OCI-LY3 (cell line): Measurements from ENCODE around the gene PEX10.

ENCODE experiments used
- H2AFZ ChIP-seq: fragments of 200-600, 300-600 bp; shearing (Covaris generic); 2 replicates; pipeline ENCODE4 v1.6.0; 2014; ENCODE audit warnings: antibody characterized with exemption, low read depth, low read length
- H3K27ac ChIP-seq: fragments of 200-600, 300-600 bp; sonication (generic); 2 replicates; pipeline ENCODE4 v1.5.1; 2014; ENCODE audit warnings: mild to moderate bottlenecking, low read length, moderate library complexity, mixed read lengths
- H3K27me3 ChIP-seq: fragments of 200-600, 300-600 bp; sonication (generic); 2 replicates; pipeline ENCODE4 v1.6.1; 2014; ENCODE audit warnings: low read depth, low read length, mixed read lengths
- H3K36me3 ChIP-seq: fragments of 200-600, 300-600 bp; sonication (generic); replicated peaks from 2 replicates; pipeline ENCODE3; 2014; ENCODE audit warnings: low read depth, low read length, mixed read lengths
- H3K4me1 ChIP-seq: fragments of 300-600, 200-600 bp; sonication (generic); 2 replicates; pipeline ENCODE4 v1.6.1; 2014; ENCODE audit warnings: low read length, mixed read lengths
- H3K4me2 ChIP-seq: fragments of 200-600, 300-600 bp; sonication (generic); 2 replicates; pipeline ENCODE4 v1.6.1; 2014; ENCODE audit warnings: low read length, mixed read lengths
- H3K4me3 ChIP-seq: fragments of 300-600, 200-600 bp; sonication (generic); 2 replicates; pipeline ENCODE4 v1.5.1; 2014; ENCODE audit warnings: antibody characterized with exemption, mild to moderate bottlenecking, low read length, moderate library complexity
- H3K79me2 ChIP-seq: fragments of 300-600, 200-600 bp; shearing (Covaris generic); 2 replicates; pipeline ENCODE4 v1.6.1; 2014; ENCODE audit warnings: mild to moderate bottlenecking, low read length, mixed read lengths
- H3K9ac ChIP-seq: fragments of 300-600, 200-600 bp; shearing (Covaris generic); 2 replicates; pipeline ENCODE4 v1.6.0; 2014; ENCODE audit warnings: mild to moderate bottlenecking, low read length, moderate library complexity
- H3K9me3 ChIP-seq: fragments of 200-600, 300-600 bp; shearing (Covaris generic); 2 replicates; pipeline ENCODE4 v1.6.1; 2014; ENCODE audit warnings: low read length, mixed read lengths; ENCODE audit not compliant: insufficient read depth
- H4K20me1 ChIP-seq: fragments of 200-600, 300-600 bp; sonication (generic); 2 replicates; pipeline ENCODE4 v1.6.1; 2016; ENCODE audit warnings: low read length, mixed read lengths; ENCODE audit not compliant: insufficient read depth
- CTCF ChIP-seq: fragments of 200-600, 300-600 bp; sonication (generic); IDR thresholded peaks from 2 replicates; pipeline ENCODE4 v1.5.1; 2014; ENCODE audit warnings: antibody characterized with exemption, low read length, low read depth
- EZH2phosphoT487 ChIP-seq: fragments of 200-600 bp; shearing (Covaris generic); IDR thresholded peaks from 2 replicates; pipeline ENCODE4 v1.6.1; 2018; ENCODE audit warnings: antibody characterized with exemption, mixed run types, low read depth

The PEX10 gene

GRCh38 chr1:2435091-2435490 lies 22.7 kb upstream of the PEX10 start:
- no peak overlapping the region for H2AFZ ChIP-seq
- no peak overlapping the region for H3K4me2 ChIP-seq

GRCh38 chr1:2433936-2434655 lies 21.7 kb upstream of the PEX10 start:
- Histone ChIP-seq H3K9ac (no peak overlapping the region), H3K9me3 (no peaks in the 10 kb centered on the region), H3K4me3 (no peak overlapping the region), H3K79me2 (no peaks in the 10 kb centered on the region), H3K27me3 (no peaks in the 10 kb centered on the region), H3K27ac (no peak overlapping the region), H3K4me1 (peaks cover 6% of the 10 kb centered on the region; the same call in 1 of the 2 replicates), H2AFZ (no peak overlapping the region), H3K4me2 (no peak overlapping the region), H4K20me1 (no peaks in the 10 kb centered on the region), H3K36me3 (no peaks in the 10 kb centered on the region)
- no peak for TF ChIP-seq EZH2phosphoT487
- TF ChIP-seq CTCF: no peak

More at GRCh38 chr1:2435091-2435490, 22.7 kb upstream of the PEX10 start:
- Histone ChIP-seq H3K27me3 (no peaks in the 10 kb centered on the region), H3K4me1 (peaks cover 15% of the 10 kb centered on the region), H3K36me3 (no peaks in the 10 kb centered on the region), H4K20me1 (no peaks in the 10 kb centered on the region), H3K9me3 (no peaks in the 10 kb centered on the region), H3K27ac (no peak overlapping the region), H3K79me2 (no peaks in the 10 kb centered on the region), H3K9ac (no peak overlapping the region), H3K4me3 (no peak overlapping the region)
- no peak for TF ChIP-seq EZH2phosphoT487
- TF ChIP-seq CTCF: no peak

GRCh38 chr1:2433196-2433595 lies 20.8 kb upstream of the PEX10 start:
- TF ChIP-seq CTCF (no peak), EZH2phosphoT487 (no peak)
- no peak overlapping the region for H3K4me2 ChIP-seq
- H3K36me3 ChIP-seq: no peaks in the 10 kb centered on the region
- no peak overlapping the region for H3K27ac ChIP-seq
- H3K9ac ChIP-seq: no peak overlapping the region
- H2AFZ ChIP-seq: no peak overlapping the region
- no peaks in the 10 kb centered on the region for H3K79me2 ChIP-seq
- H3K27me3 ChIP-seq: no peaks in the 10 kb centered on the region
- no peak overlapping the region for H3K4me3 ChIP-seq
- H3K9me3 ChIP-seq: no peaks in the 10 kb centered on the region
- no peaks in the 10 kb centered on the region for H3K4me1 ChIP-seq
- H4K20me1 ChIP-seq: no peaks in the 10 kb centered on the region

- no peaks in the 10 kb centered on the region for H3K4me1 ChIP-seq
- no peaks in the 10 kb centered on the region for H4K20me1 ChIP-seq
- H3K27me3 ChIP-seq: no peaks in the 10 kb centered on the region
- H3K9me3 ChIP-seq: no peaks in the 10 kb centered on the region
- no peak overlapping the region for H2AFZ ChIP-seq
- H3K36me3 ChIP-seq: no peaks in the 10 kb centered on the region
- no peak overlapping the region for H3K4me3 ChIP-seq
- no peaks in the 10 kb centered on the region for H3K79me2 ChIP-seq
- TF ChIP-seq CTCF (no peak), EZH2phosphoT487 (no peak)
- no peak overlapping the region for H3K4me2 ChIP-seq
- no peak overlapping the region for H3K27ac ChIP-seq
- no peak overlapping the region for H3K9ac ChIP-seq
Observed at GRCh38 chr1:2432441-2432844, 20.1 kb upstream of the PEX10 start.
